IPS-15b (cell line): ENCODE results near the gene UNC80.

Source experiments
- H3K27me3 ChIP-seq: one replicate; pipeline ENCODE4 v1.6.1; 2013; ENCODE audit warnings: low read length; ENCODE audit not compliant: control insufficient read depth, insufficient read depth
- H3K36me3 ChIP-seq: one replicate; pipeline ENCODE4 v1.6.1; 2013; ENCODE audit warnings: low read length; ENCODE audit not compliant: control insufficient read depth, insufficient read depth
- H3K4me1 ChIP-seq: one replicate; pipeline ENCODE4 v1.6.1; 2013; ENCODE audit warnings: mild to moderate bottlenecking, low read length; ENCODE audit not compliant: control insufficient read depth, insufficient read depth
- H3K4me3 ChIP-seq: one replicate; pipeline ENCODE4 v1.5.1; 2013; ENCODE audit warnings: low read depth, low read length
- H3K9ac ChIP-seq: one replicate; pipeline ENCODE4 v1.6.1; 2013; ENCODE audit warnings: low read depth, mild to moderate bottlenecking, low read length
- H3K9me3 ChIP-seq: one replicate; pipeline ENCODE4 v1.6.1; 2013; ENCODE audit warnings: mild to moderate bottlenecking, low read length; ENCODE audit not compliant: control insufficient read depth, insufficient read depth

The UNC80 gene

DNA sequence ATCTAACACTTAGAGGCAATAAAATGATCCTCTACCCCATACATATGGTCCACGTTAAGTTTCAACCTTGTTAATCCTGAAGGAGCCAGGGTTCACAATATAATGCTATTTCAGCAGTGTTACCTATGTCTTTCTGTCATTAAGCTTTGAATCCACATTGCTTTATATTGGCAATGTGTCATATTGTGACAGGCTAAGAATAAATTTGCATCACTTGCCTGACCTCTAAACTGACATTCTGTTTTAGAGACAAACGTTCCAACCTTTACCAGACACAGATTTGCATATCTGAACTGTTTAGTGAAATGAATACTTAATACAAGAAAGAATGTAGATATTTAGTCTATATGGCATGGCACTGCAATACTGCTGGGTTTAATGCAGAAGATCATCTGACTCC is 98.4 kb downstream of the UNC80 start:
- no peaks in the 10 kb centered on the region for H3K36me3 ChIP-seq
- peaks cover under 1% of the 10 kb centered on the region for H3K27me3 ChIP-seq
- H3K4me3 ChIP-seq = no peak overlapping the region
- H3K9me3 ChIP-seq = no peaks in the 10 kb centered on the region
- peaks cover 4% of the 10 kb centered on the region for H3K4me1 ChIP-seq
- H3K9ac ChIP-seq = no peak overlapping the region

DNA sequence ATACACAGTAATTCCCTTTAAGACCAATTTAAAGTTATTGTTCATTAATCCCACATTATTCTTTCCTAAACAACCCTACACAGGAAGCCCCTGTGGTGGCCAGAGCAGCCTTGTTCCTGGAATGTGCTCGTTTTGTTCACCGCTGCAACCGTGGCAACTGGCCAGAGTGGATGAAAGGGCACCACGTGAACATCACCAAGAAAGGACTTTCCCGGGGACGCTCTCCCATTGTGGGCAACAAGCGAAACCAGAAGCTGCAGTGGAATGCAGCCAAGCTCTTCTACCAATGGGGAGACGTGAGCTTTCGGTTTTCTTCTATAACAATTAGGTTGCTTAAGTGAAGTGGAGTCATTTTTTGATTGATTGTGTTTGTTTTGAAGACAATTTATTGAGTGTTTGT is 101.0 kb downstream of the UNC80 start:
- H3K9ac ChIP-seq = no peak overlapping the region
- no peak overlapping the region for H3K4me3 ChIP-seq
- no peaks in the 10 kb centered on the region for H3K27me3 ChIP-seq
- H3K4me1 ChIP-seq = peaks cover 4% of the 10 kb centered on the region
- H3K9me3 ChIP-seq = no peaks in the 10 kb centered on the region
- H3K36me3 ChIP-seq = no peaks in the 10 kb centered on the region

- Histone ChIP-seq H3K4me3 (no peak overlapping the region), H3K36me3 (no peaks in the 10 kb centered on the region), H3K27me3 (no peaks in the 10 kb centered on the region), H3K9ac (no peak overlapping the region), H3K9me3 (no peaks in the 10 kb centered on the region), H3K4me1 (peaks cover 4% of the 10 kb centered on the region)
Measured at GRCh38 chr2:209875270-209875669, 103.6 kb downstream of the UNC80 start.

DNA sequence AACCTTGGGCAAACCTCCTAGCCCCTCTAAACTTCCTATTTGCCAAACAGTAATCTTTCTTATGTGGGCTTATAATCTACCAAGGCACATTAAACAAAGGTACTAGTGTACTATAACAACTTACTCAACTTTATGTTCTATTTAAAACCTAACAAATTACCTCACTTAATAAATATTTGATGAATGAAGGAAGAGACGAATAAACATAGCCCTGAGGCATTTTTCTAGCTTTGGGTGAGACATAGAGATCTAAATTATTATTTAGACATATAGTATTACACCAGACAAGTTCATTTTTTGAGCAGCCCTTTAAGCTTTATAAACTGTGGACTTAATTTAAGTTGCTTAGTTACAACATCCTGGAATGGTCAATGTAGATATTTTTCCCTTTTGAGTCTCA is 104.6 kb downstream of the UNC80 start:
- Histone ChIP-seq H3K4me1 (peaks cover 4% of the 10 kb centered on the region), H3K9ac (no peak overlapping the region), H3K4me3 (no peak overlapping the region), H3K27me3 (no peaks in the 10 kb centered on the region), H3K36me3 (no peaks in the 10 kb centered on the region), H3K9me3 (no peaks in the 10 kb centered on the region)

DNA sequence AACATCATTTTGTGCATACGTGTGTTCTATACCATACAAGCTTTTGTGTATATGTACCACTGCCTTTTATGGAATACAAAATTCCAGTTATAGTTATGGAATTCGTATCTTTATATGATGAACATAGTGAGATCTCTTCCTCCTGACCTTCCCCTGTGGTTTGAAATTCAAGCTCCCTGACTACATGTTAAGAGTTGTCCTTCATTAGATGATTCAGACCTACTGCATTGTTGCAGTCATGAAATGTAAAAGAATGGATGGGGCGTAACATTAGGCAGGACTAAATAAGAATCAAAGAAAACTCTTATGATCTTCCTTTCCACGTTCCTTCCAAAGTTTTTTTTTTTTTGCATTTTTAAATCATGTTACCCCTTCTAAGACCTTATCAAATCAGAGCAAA is 107.1 kb downstream of the UNC80 start:
- Histone ChIP-seq H3K9ac (no peak overlapping the region), H3K4me3 (no peak overlapping the region), H3K36me3 (no peaks in the 10 kb centered on the region), H3K9me3 (no peaks in the 10 kb centered on the region), H3K4me1 (no peaks in the 10 kb centered on the region), H3K27me3 (no peaks in the 10 kb centered on the region)

- H3K9ac ChIP-seq = no peak overlapping the region
- H3K36me3 ChIP-seq = no peaks in the 10 kb centered on the region
- H3K4me3 ChIP-seq = no peak overlapping the region
- H3K27me3 ChIP-seq = no peaks in the 10 kb centered on the region
- H3K9me3 ChIP-seq = peaks cover 2% of the 10 kb centered on the region
- H3K4me1 ChIP-seq = no peaks in the 10 kb centered on the region
Measured at GRCh38 chr2:209900638-209901037, 129.0 kb downstream of the UNC80 start.

- no peaks in the 10 kb centered on the region for H3K4me1 ChIP-seq
- H3K9ac ChIP-seq = no peak overlapping the region
- no peaks in the 10 kb centered on the region for H3K36me3 ChIP-seq
- peaks cover 2% of the 10 kb centered on the region for H3K9me3 ChIP-seq
- no peak overlapping the region for H3K4me3 ChIP-seq
- H3K27me3 ChIP-seq = no peaks in the 10 kb centered on the region
Measured at GRCh38 chr2:209901172-209901571, 129.5 kb downstream of the UNC80 start.

- H3K4me3 ChIP-seq = no peak overlapping the region
Measured at GRCh38 chr2:209905691-209906090, 134.1 kb downstream of the UNC80 start.

GRCh38 chr2:209907746-209908145 is 136.1 kb downstream of the UNC80 start:
- H3K36me3 ChIP-seq = no peaks in the 10 kb centered on the region
- no peaks in the 10 kb centered on the region for H3K4me1 ChIP-seq
- H3K9ac ChIP-seq = no peak overlapping the region
- no peaks in the 10 kb centered on the region for H3K27me3 ChIP-seq
- no peak overlapping the region for H3K4me3 ChIP-seq
- peaks cover 2% of the 10 kb centered on the region for H3K9me3 ChIP-seq

More at GRCh38 chr2:209905691-209906090, 134.1 kb downstream of the UNC80 start:
- Histone ChIP-seq H3K36me3 (no peaks in the 10 kb centered on the region), H3K9me3 (peaks cover 2% of the 10 kb centered on the region), H3K4me1 (no peaks in the 10 kb centered on the region), H3K9ac (no peak overlapping the region), H3K27me3 (no peaks in the 10 kb centered on the region)

DNA sequence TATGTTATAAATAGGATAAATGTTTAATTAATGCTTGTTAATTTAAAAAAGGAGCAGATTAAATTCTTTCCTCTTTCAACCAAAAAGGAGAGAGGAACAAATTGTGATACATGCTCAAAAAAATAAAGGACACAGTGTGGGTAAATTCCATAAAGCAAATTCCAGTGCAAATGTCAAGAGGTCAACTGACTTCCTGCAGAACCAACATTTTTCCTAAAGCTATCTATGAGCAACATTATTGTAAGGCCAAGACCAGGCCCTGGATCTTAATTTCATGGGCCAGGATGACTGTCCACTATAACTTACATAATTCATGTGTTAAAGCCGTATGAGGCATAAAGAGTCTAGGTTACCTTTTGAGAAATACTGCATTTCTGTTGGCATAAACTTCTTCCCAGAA is 136.9 kb downstream of the UNC80 start:
- H3K36me3 ChIP-seq = no peaks in the 10 kb centered on the region
- no peaks in the 10 kb centered on the region for H3K27me3 ChIP-seq
- no peak overlapping the region for H3K9ac ChIP-seq
- peaks cover 2% of the 10 kb centered on the region for H3K9me3 ChIP-seq
- H3K4me1 ChIP-seq = no peaks in the 10 kb centered on the region
- no peak overlapping the region for H3K4me3 ChIP-seq

DNA sequence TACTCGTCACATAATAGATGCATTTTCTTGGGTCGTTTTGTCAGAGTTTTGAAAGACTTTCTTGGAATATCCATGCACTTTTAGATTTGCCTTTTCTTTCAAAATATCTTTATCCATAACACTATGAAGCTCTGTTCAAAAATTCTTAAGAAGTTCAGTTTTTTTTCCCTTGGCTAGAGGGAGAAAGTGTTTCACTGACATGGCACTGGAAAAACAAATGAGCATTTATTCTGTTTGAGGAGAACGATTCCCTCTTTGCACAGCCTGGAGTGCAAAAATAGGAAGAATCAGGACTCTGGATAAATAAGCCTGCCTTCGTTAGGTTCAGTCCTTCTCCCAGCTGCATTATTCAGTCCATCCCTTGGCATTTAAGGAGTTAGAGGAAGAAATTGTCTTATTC is 139.9 kb downstream of the UNC80 start:
- no peak overlapping the region for H3K9ac ChIP-seq
- H3K27me3 ChIP-seq = no peaks in the 10 kb centered on the region
- H3K4me3 ChIP-seq = no peak overlapping the region
- H3K4me1 ChIP-seq = no peaks in the 10 kb centered on the region
- no peaks in the 10 kb centered on the region for H3K9me3 ChIP-seq
- H3K36me3 ChIP-seq = no peaks in the 10 kb centered on the region

- H3K4me1 ChIP-seq = no peaks in the 10 kb centered on the region
- H3K4me3 ChIP-seq = no peak overlapping the region
Measured at GRCh38 chr2:209913786-209914345, 142.2 kb downstream of the UNC80 start.

More at GRCh38 chr2:209913786-209914345, 142.2 kb downstream of the UNC80 start:
- Histone ChIP-seq H3K9ac (no peak overlapping the region), H3K36me3 (no peaks in the 10 kb centered on the region), H3K27me3 (no peaks in the 10 kb centered on the region), H3K9me3 (no peaks in the 10 kb centered on the region)
